K562 (cell line): ENCODE data around the gene NDUFAF2. TPM values are rescaled to one million over a fixed set of nuclear protein-coding genes. Genes with fewer than 3 reads are reported as not detected.
A peak's percentile ranks its signal among the peaks of the same experiment; 100 is the strongest.

ENCODE experiments used
- ARID1B ChIP-seq: fragments of 450-650 bp; IDR thresholded peaks from 2 replicates; pipeline ENCODE4 v1.6.1; 2016; ENCODE audit warnings: antibody characterized with exemption, mild to moderate bottlenecking, inconsistent platforms
- CBFA2T2 ChIP-seq: fragments of 450-650 bp; conservative IDR thresholded peaks from 2 replicates; pipeline ENCODE4 v1.6.1; 2017; ENCODE audit warnings: mild to moderate bottlenecking
- CBX5 ChIP-seq: IDR thresholded peaks from 2 replicates; pipeline ENCODE4 v1.6.1; 2014; ENCODE audit warnings: low read depth, borderline replicate concordance
- CBX8 ChIP-seq: fragments of 200-600 bp; sonication (generic); IDR thresholded peaks from 2 replicates; pipeline ENCODE4 v1.6.1; 2012; ENCODE audit warnings: borderline replicate concordance, mixed run types, low read depth, mild to moderate bottlenecking, moderate library complexity, mixed read lengths, low read length, control low read depth, inconsistent platforms; ENCODE audit not compliant: poor library complexity, severe bottlenecking; ENCODE audit errors: extremely low read depth
- CCAR2 ChIP-seq: fragments of 200-400 bp; formaldehyde crosslinking; IDR thresholded peaks from 2 replicates; pipeline ENCODE4 v1.6.1; 2017; ENCODE audit warnings: mild to moderate bottlenecking, low read depth, low read length
- CTBP1 ChIP-seq: fragments of 450-650 bp; IDR thresholded peaks from 2 replicates; pipeline ENCODE4 v1.6.1; 2016; ENCODE audit warnings: borderline replicate concordance
- FOXK2 ChIP-seq, 2 experiments: fragments of 450-650 bp; IDR thresholded peaks in 1 of 2; conservative IDR thresholded peaks in 1 of 2; 2 replicates each; pipeline ENCODE4 v1.6.1; 2016; ENCODE audit warnings: low read depth in 2 of 2, mild to moderate bottlenecking in 1 of 2
- GTF2A2 ChIP-seq: IDR thresholded peaks from 2 replicates; pipeline ENCODE4 v1.6.1; 2016; ENCODE audit warnings: mild to moderate bottlenecking, missing genetic modification characterization, missing compliant biosample characterization
- ILK ChIP-seq: fragments of 450-650 bp; IDR thresholded peaks from 2 replicates; pipeline ENCODE4 v1.6.1; 2016; ENCODE audit warnings: missing genetic modification characterization, low read depth, mild to moderate bottlenecking, missing compliant biosample characterization, moderate library complexity, borderline replicate concordance
- IRF2 ChIP-seq: sonication (generic); formaldehyde crosslinking; IDR thresholded peaks from 2 replicates; pipeline ENCODE4 v1.8.1; 2022; ENCODE audit warnings: mild to moderate bottlenecking, missing genetic modification reagents
- MAFF ChIP-seq: IDR thresholded peaks from 2 replicates; pipeline ENCODE4 v1.6.1; 2012; ENCODE audit warnings: low read length, improper control_type of control experiment
- MAFK ChIP-seq: IDR thresholded peaks from 2 replicates; pipeline ENCODE4 v1.6.1; 2011; ENCODE audit warnings: low read length, improper control_type of control experiment
- MXD1 ChIP-seq: fragments of 250-450 bp; sonication (Bioruptor Pico); IDR thresholded peaks from 2 replicates; pipeline ENCODE4 v1.8.0; 2021; ENCODE audit warnings: borderline replicate concordance, mild to moderate bottlenecking, moderate library complexity; ENCODE audit not compliant: poor library complexity, severe bottlenecking
- NFIX ChIP-seq: fragments of 250-450 bp; sonication (Bioruptor Pico); IDR thresholded peaks from 2 replicates; pipeline ENCODE4 v1.4.0; 2020; ENCODE audit warnings: low read depth, mild to moderate bottlenecking, moderate library complexity
- PHTF2 ChIP-seq: fragments of 250-450 bp; sonication (Bioruptor Pico); IDR thresholded peaks from 2 replicates; pipeline ENCODE4 v1.5.0; 2021; ENCODE audit warnings: mild to moderate bottlenecking
- SFPQ ChIP-seq: fragments of 200-400 bp; formaldehyde crosslinking; IDR thresholded peaks from 2 replicates; pipeline ENCODE4 v1.6.1; 2017; ENCODE audit warnings: mild to moderate bottlenecking, low read depth, low read length, moderate library complexity
- SMARCA4 ChIP-seq: fragments of 450-650 bp; IDR thresholded peaks from 2 replicates; pipeline ENCODE4 v1.6.1; 2016
- SMARCE1 ChIP-seq: fragments of 450-650 bp; IDR thresholded peaks from 2 replicates; pipeline ENCODE4 v1.7.1; 2016; ENCODE audit warnings: mild to moderate bottlenecking
- WHSC1 ChIP-seq: IDR thresholded peaks from one replicate; pipeline ENCODE4 v1.6.1; 2012; ENCODE audit warnings: low read length, control low read depth, inconsistent platforms
- ZBTB1 ChIP-seq: sonication (generic); formaldehyde crosslinking; IDR thresholded peaks from 2 replicates; pipeline ENCODE4 v1.8.1; 2023; ENCODE audit warnings: missing genetic modification reagents, low read depth, mild to moderate bottlenecking, borderline replicate concordance
- ZNF347 ChIP-seq: fragments of 450-650 bp; formaldehyde crosslinking; IDR thresholded peaks from 2 replicates; pipeline ENCODE4 v1.4.0; 2020; ENCODE audit warnings: low read depth, mild to moderate bottlenecking, moderate library complexity
- ZNF384 ChIP-seq: IDR thresholded peaks from 2 replicates; pipeline ENCODE4 v1.6.1; 2012; ENCODE audit warnings: low read depth, low read length, improper control_type of control experiment
- polyA plus RNA-seq, 8 experiments: library from polyadenylated mRNA; depleted of rRNA in 4 of 8; stranded (reverse) in 5 of 8; unstranded in 3 of 8; fragments of >200 nt; fragmentation: Nextera tagmentation in 2 of 8; fragmentation: Illumina TruSeq in 1 of 8; extraction: Ambion mirVana in 2 of 8; extraction: Trizol in 1 of 8; gene quantifications; 2 replicates each; pipeline versions ENCODE4 v1.2.1 to v1.2.3, GENCODE V29; 2011 to 2014; ENCODE audit warnings: inconsistent platforms in 1 of 8, missing spikeins in 1 of 8
- total RNA-seq, 7 experiments: library from RNA; depleted of rRNA in 6 of 7; stranded (reverse); fragments of >200 nt in 6 of 7; fragmentation: Illumina TruSeq in 2 of 7; extraction: Trizol in 2 of 7; gene quantifications; 2 replicates each; pipeline versions ENCODE4 v1.2.1 to v1.2.3, GENCODE V29; 2011 to 2021; ENCODE audit warnings: low replicate concordance in 1 of 7

Gene NDUFAF2
- total and polyA plus RNA-seq, 9 of the 15 experiments (the other 6 are each of a cell fraction or from before 2014, with no cell fraction given): 56.0 to 155 (median 95.9) TPM

GRCh38 chr5:61085885-61086284 is 140.9 kb downstream of the NDUFAF2 start (continued):
- TF ChIP-seq SFPQ (no peak), CTBP1 (no peak), ZBTB1 (no peak), SMARCE1 (peak; percentile 58; the same call in 1 of the 2 replicates), CBX8 (no peak), MXD1 (CRISPR knock-in tag) (no peak), PHTF2 (CRISPR knock-in tag) (no peak), ZNF384 (peak; percentile 76), ARID1B (peak; percentile 63), MAFK (peak; percentile 50; the same call in 1 of the 2 replicates), CBFA2T2 (0 out of 2 replicates have a peak, but pooled peaks have one; percentile 15), CBX5 (no peak), WHSC1 (no peak), MAFF (peak; percentile 79), CCAR2 (no peak), GTF2A2 (no peak), ZNF347 (CRISPR knock-in tag) (no peak), FOXK2 (conservative IDR thresholded peaks at IDR 0.05 in 1 of 2, IDR thresholded peaks at IDR 0.05 in 1 of 2; ENCODE audit: low read depth in 2 of 2) (no peak), SMARCA4 (peak; percentile 61; the same call in 1 of the 2 replicates), ILK (no peak), IRF2 (CRISPR knock-in tag) (no peak), NFIX (CRISPR knock-in tag) (no peak)
